Measurements from ENCODE around the gene LYZL6.

DNA sequence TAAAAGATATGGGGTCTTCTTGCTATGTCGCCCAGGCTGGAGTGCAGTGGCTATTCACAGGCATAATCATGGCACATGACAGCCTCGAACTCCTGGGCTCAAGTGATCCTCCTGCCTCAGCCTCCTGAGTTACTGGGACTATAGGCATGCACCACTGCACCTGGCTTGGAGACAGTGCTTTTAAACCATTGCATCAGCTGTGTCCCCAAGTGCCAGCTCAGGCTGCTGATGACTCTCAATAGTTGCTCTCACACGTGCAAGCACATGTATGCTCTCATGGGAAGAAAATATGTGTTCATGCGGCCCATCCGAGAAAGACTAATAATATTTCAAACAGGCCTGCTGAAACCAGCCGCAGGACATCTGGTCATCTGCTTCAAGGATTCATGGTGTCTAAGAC, 29.0 kb upstream of the LYZL6 start:
- no peak for TF ChIP-seq CTCF (IDR thresholded peaks at IDR 0.05)
- no peak for TF ChIP-seq POLR2A (IDR thresholded peaks at IDR 0.05)
